ENCODE results near the gene CENPP.

The CENPP gene

GRCh38 chr9:92637886-92638620, 312.3 kb downstream of the CENPP start:
- TF ChIP-seq CTCF (conservative IDR thresholded peaks at IDR 0.05; ENCODE audit: low read depth), result no peak
- ChIA-PET CTCF (no interaction called here), POLR2A (ENCODE audit: low non-redundant PET) (no interaction called here)
- peak overlapping the region; percentile 36 for H3K27ac ChIP-seq
- no peak for DNase-seq (ENCODE audit: low spot score)

GRCh38 chr9:92638621-92639101, 312.9 kb downstream of the CENPP start:
- H3K27ac ChIP-seq, result peak overlapping the region; percentile 36

GRCh38 chr9:92639124-92639523, 313.4 kb downstream of the CENPP start:
- H3K27ac ChIP-seq, result peak overlapping the region; percentile 36
- POLR2A ChIA-PET (ENCODE audit: low non-redundant PET), result no interaction called here
- CTCF ChIA-PET, result interaction anchor here (0.6 to 0.7 kb wide), 3 partner anchors 18 to 211 kb away, joined by 3 to 4 read pairs (median 3); no protein-coding TSS in a partner anchor
- no peak for DNase-seq (ENCODE audit: low spot score)
- TF ChIP-seq CTCF (conservative IDR thresholded peaks at IDR 0.05; ENCODE audit: low read depth), result no peak

More at GRCh38 chr9:92638621-92639101, 312.9 kb downstream of the CENPP start:
- TF ChIP-seq CTCF (conservative IDR thresholded peaks at IDR 0.05; ENCODE audit: low read depth), result no peak
- CTCF ChIA-PET, result interaction anchor here (0.6 kb wide), 2 partner anchors 43 to 210 kb away, joined by 3 read pairs; no protein-coding TSS in a partner anchor
- POLR2A ChIA-PET (ENCODE audit: low non-redundant PET), result no interaction called here
- no peak for DNase-seq (ENCODE audit: low spot score)

GRCh38 chr9:92639791-92640271, 314.1 kb downstream of the CENPP start:
- H3K27ac ChIP-seq, result peak overlapping the region; percentile 48
- ChIA-PET CTCF (interaction anchor here (0.7 kb wide), 1 partner anchor 18 kb away, joined by 4 read pairs; no protein-coding TSS in a partner anchor), POLR2A (ENCODE audit: low non-redundant PET) (no interaction called here)
- DNase-seq (ENCODE audit: low spot score), result no peak
- no peak for TF ChIP-seq CTCF (conservative IDR thresholded peaks at IDR 0.05; ENCODE audit: low read depth)

GRCh38 chr9:92640398-92641091, 314.8 kb downstream of the CENPP start:
- DNase-seq (ENCODE audit: low spot score), result no peak
- CTCF ChIA-PET, result no interaction called here

More at GRCh38 chr9:92640398-92641091, 314.8 kb downstream of the CENPP start:
- H3K27ac ChIP-seq, result peak overlapping the region; percentile 48
- POLR2A ChIA-PET (ENCODE audit: low non-redundant PET), result no interaction called here
- no peak for TF ChIP-seq CTCF (conservative IDR thresholded peaks at IDR 0.05; ENCODE audit: low read depth)
